Glutamatergic neuron (in vitro differentiated cells): Measurements from ENCODE around the gene ABCG1. TPM values are rescaled to one million over a fixed set of nuclear protein-coding genes. Genes with fewer than 3 reads are reported as not detected.

Experiments used
- DNase-seq: peaks from one replicate; pipeline ENCODE4 v3.0.0; 2022
- H3K27ac Mint-ChIP-seq: one replicate; pipeline ENCODE4 v1.8.0; 2020; ENCODE audit warnings: mild to moderate bottlenecking, mixed read lengths, inconsistent platforms; ENCODE audit not compliant: unreplicated experiment
- H3K27me3 Mint-ChIP-seq: one replicate; pipeline ENCODE4 v1.8.0; 2020; ENCODE audit warnings: mild to moderate bottlenecking, moderate library complexity, mixed read lengths, inconsistent platforms; ENCODE audit not compliant: unreplicated experiment
- H3K36me3 Mint-ChIP-seq: one replicate; pipeline ENCODE4 v1.8.0; 2020; ENCODE audit warnings: mild to moderate bottlenecking, mixed read lengths, inconsistent platforms; ENCODE audit not compliant: unreplicated experiment
- H3K4me1 Mint-ChIP-seq: one replicate; pipeline ENCODE4 v1.8.0; 2020; ENCODE audit warnings: mild to moderate bottlenecking, low read depth, mixed read lengths, inconsistent platforms; ENCODE audit not compliant: unreplicated experiment
- H3K4me3 Mint-ChIP-seq: one replicate; pipeline ENCODE4 v1.8.0; 2020; ENCODE audit warnings: mild to moderate bottlenecking, mixed read lengths, inconsistent platforms; ENCODE audit not compliant: unreplicated experiment
- H3K9me3 Mint-ChIP-seq: one replicate; pipeline ENCODE4 v1.8.0; 2020; ENCODE audit warnings: mild to moderate bottlenecking, moderate library complexity, mixed read lengths, inconsistent platforms; ENCODE audit not compliant: unreplicated experiment
- CTCF ChIP-seq: fragments of 200-600 bp; sonication (generic); IDR thresholded peaks from one replicate; pipeline ENCODE4 v1.5.0; 2021; ENCODE audit not compliant: partially characterized antibody, unreplicated experiment
- total RNA-seq: library from RNA; stranded (reverse); fragmentation: NEBNext Ultra II Directional; extraction: Animal tissue kit (Norgen Biotek cat#: 25700); gene quantifications from one replicate; pipeline ENCODE4 v1.2.1, GENCODE V29; 2021; ENCODE audit not compliant: unreplicated experiment

Gene ABCG1
- total RNA-seq, 1 donor from 2014 or later: 31.9 TPM

DNA sequence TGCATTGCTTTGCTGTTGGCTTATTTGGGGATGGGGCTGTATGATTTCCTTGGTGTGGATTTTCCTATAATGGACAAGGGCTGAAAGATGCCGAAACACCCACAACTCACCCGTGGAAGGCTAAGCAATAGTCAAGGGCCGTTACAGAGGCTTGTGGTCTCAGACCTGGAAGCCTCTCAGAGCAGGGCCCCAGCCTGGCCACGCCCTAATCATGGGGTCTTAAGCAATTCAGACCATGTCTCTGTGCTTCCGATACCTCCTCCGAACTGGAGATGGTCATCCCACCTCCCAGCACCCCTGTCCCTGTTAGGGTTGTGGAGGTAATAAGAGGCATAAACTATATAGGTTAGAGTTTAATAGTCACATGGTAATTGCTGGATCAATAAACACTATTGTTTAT, 3.4 kb downstream of the ABCG1 start:
- H3K9me3 Mint-ChIP-seq: no peaks in the 10 kb centered on the region
- no peak for TF ChIP-seq CTCF
- H3K36me3 Mint-ChIP-seq: peaks cover 21% of the 10 kb centered on the region
- DNase-seq: no peak
- H3K4me3 Mint-ChIP-seq: no peak overlapping the region
- H3K27me3 Mint-ChIP-seq: peaks cover 2% of the 10 kb centered on the region
- H3K27ac Mint-ChIP-seq: no peak overlapping the region
- peaks cover 24% of the 10 kb centered on the region for H3K4me1 Mint-ChIP-seq

- DNase-seq: no peak
- no peak overlapping the region for H3K27ac Mint-ChIP-seq
- H3K4me1 Mint-ChIP-seq: peaks cover 24% of the 10 kb centered on the region
- TF ChIP-seq CTCF: no peak
- H3K27me3 Mint-ChIP-seq: peaks cover 5% of the 10 kb centered on the region
- peak overlapping the region; percentile 9 for H3K4me3 Mint-ChIP-seq
- H3K36me3 Mint-ChIP-seq: peaks cover 26% of the 10 kb centered on the region
- peaks cover 1% of the 10 kb centered on the region for H3K9me3 Mint-ChIP-seq
Observed at GRCh38 chr21:42222821-42223390, 4.0 kb downstream of the ABCG1 start.

GRCh38 chr21:42223826-42224575, 5.1 kb downstream of the ABCG1 start:
- H3K9me3 Mint-ChIP-seq: peaks cover 3% of the 10 kb centered on the region
- peaks cover 24% of the 10 kb centered on the region for H3K4me1 Mint-ChIP-seq
- no peak for TF ChIP-seq CTCF
- H3K36me3 Mint-ChIP-seq: peaks cover 26% of the 10 kb centered on the region
- no peak for DNase-seq
- no peak overlapping the region for H3K4me3 Mint-ChIP-seq
- H3K27me3 Mint-ChIP-seq: peaks cover 8% of the 10 kb centered on the region
- H3K27ac Mint-ChIP-seq: no peak overlapping the region

DNA sequence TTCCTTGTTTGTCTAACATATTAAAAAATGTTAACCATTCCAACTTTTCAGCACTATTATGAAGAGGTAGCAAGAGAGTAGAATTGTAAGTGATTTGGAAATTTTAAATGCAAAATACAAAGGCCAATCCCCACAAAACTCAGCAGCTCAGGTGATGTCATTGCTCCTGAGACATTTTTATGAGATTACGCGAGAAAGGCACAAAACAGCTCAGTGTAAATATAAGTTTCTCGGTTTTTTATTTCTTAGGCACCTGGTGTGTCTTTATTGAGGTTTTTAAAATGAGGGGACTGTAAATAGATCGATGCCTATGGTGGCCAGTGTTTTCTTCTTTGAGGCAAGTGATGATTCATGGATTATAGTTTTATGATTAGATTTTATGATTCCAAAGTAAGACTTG, 6.1 kb downstream of the ABCG1 start:
- no peak for TF ChIP-seq CTCF
- no peak overlapping the region for H3K4me3 Mint-ChIP-seq
- no peak overlapping the region for H3K27ac Mint-ChIP-seq
- peaks cover 26% of the 10 kb centered on the region for H3K36me3 Mint-ChIP-seq
- H3K27me3 Mint-ChIP-seq: peaks cover 8% of the 10 kb centered on the region
- H3K9me3 Mint-ChIP-seq: peaks cover 5% of the 10 kb centered on the region
- DNase-seq: no peak
- H3K4me1 Mint-ChIP-seq: peaks cover 25% of the 10 kb centered on the region

GRCh38 chr21:42225571-42226155, 6.7 kb downstream of the ABCG1 start:
- TF ChIP-seq CTCF: no peak
- DNase-seq: no peak
- H3K4me3 Mint-ChIP-seq: no peak overlapping the region
- H3K36me3 Mint-ChIP-seq: peaks cover 26% of the 10 kb centered on the region
- peaks cover 6% of the 10 kb centered on the region for H3K27me3 Mint-ChIP-seq
- peaks cover 30% of the 10 kb centered on the region for H3K4me1 Mint-ChIP-seq
- no peak overlapping the region for H3K27ac Mint-ChIP-seq
- peaks cover 5% of the 10 kb centered on the region for H3K9me3 Mint-ChIP-seq
